PC-9 (cell line): ENCODE measurements around the gene ZNF385A. TPM values are rescaled to one million over a fixed set of nuclear protein-coding genes. Genes with fewer than 3 reads are reported as not detected.

Experiments used
- BruUV-seq: library from RNA; stranded (reverse); fragments of 400-500 nt; replicated peaks from 2 replicates; lab custom pipeline; 2021; lab: Mats Ljungman, UMichigan
- CTCF ChIA-PET: fragments of 300-600 bp; sonication (Branson Sonifier 250); formaldehyde crosslinking; loops from one replicate; lab custom pipeline; 2022; ENCODE audit warnings: antibody characterized with exemption; lab: Charles Lee
- POLR2A ChIA-PET: fragments of 300-600 bp; sonication (Branson Sonifier 250); formaldehyde crosslinking; loops from one replicate; lab custom pipeline; 2022; ENCODE audit warnings: antibody characterized with exemption; ENCODE audit not compliant: unreplicated experiment; lab: Charles Lee
- DNase-seq, 2 experiments: peaks; one replicate each; pipeline versions ENCODE4 v3.0.0 to v3.0.0-alpha.2; 2015 to 2022; ENCODE audit warnings: mixed read lengths in 1 of 2
- H2AFZ ChIP-seq: fragments of 200-600 bp; sonication (generic); 2 replicates; pipeline ENCODE4 v1.8.1; 2017; ENCODE audit warnings: antibody characterized with exemption
- H3F3A ChIP-seq: fragments of 200-600 bp; sonication (generic); 2 replicates; pipeline ENCODE4 v1.8.1; 2017; ENCODE audit warnings: antibody characterized with exemption, mild to moderate bottlenecking, low read depth; ENCODE audit not compliant: insufficient read depth
- H3K27ac ChIP-seq: fragments of 200-600 bp; sonication (generic); 2 replicates; pipeline ENCODE4 v1.6.1; 2016; ENCODE audit warnings: mixed run types
- H3K27me3 ChIP-seq: fragments of 200-600 bp; sonication (generic); 2 replicates; pipeline ENCODE4 v1.6.1; 2016; ENCODE audit warnings: low read depth, mixed run types; ENCODE audit not compliant: insufficient read depth
- H3K36me3 ChIP-seq: fragments of 200-600 bp; sonication (generic); 2 replicates; pipeline ENCODE4 v1.6.1; 2016; ENCODE audit warnings: low read depth, mixed run types
- H3K4me1 ChIP-seq: fragments of 200-600 bp; sonication (generic); replicated peaks from 2 replicates; pipeline ENCODE4 v1.6.1; 2016; ENCODE audit warnings: mixed run types; ENCODE audit not compliant: insufficient read depth
- H3K4me2 ChIP-seq: fragments of 200-600 bp; sonication (generic); 2 replicates; pipeline ENCODE4 v1.6.1; 2017; ENCODE audit warnings: mixed run types
- H3K4me3 ChIP-seq: fragments of 200-600 bp; sonication (generic); 2 replicates; pipeline ENCODE4 v1.6.1; 2016; ENCODE audit warnings: mixed run types
- H3K79me2 ChIP-seq: fragments of 200-600 bp; sonication (generic); 2 replicates; pipeline ENCODE4 v1.6.1; 2017; ENCODE audit warnings: low read depth, mixed run types
- H3K9me2 ChIP-seq: fragments of 200-600 bp; sonication (generic); 2 replicates; pipeline ENCODE4 v1.8.1; 2017; ENCODE audit warnings: mild to moderate bottlenecking; ENCODE audit not compliant: insufficient read depth
- H3K9me3 ChIP-seq: fragments of 200-600 bp; sonication (generic); 2 replicates; pipeline ENCODE4 v1.8.1; 2016; ENCODE audit warnings: low read depth; ENCODE audit not compliant: insufficient read depth
- H4K20me1 ChIP-seq: fragments of 200-600 bp; sonication (generic); 2 replicates; pipeline ENCODE4 v1.8.1; 2017; ENCODE audit not compliant: insufficient read depth
- CTCF ChIP-seq: fragments of 200-600 bp; sonication (generic); conservative IDR thresholded peaks from 2 replicates; pipeline ENCODE4 v1.6.1; 2017; ENCODE audit warnings: mixed run types, antibody characterized with exemption, mild to moderate bottlenecking, moderate library complexity
- EZH2 ChIP-seq: fragments of 200-600 bp; sonication (generic); IDR thresholded peaks from 2 replicates; pipeline ENCODE4 v1.8.0; 2017; ENCODE audit warnings: antibody characterized with exemption, low read depth
- intact Hi-C: fragments of 100-400 bp; cut with micrococcal nuclease; formaldehyde crosslinking; loops from one replicate; pipeline ENCODE4 v1.10.0; 2022; ENCODE audit not compliant: unreplicated experiment
- total RNA-seq: library from RNA; stranded (reverse); gene quantifications from 2 replicates; pipeline ENCODE4 v1.2.3, GENCODE V29; 2021

ZNF385A gene
- total RNA-seq, 1 experiment from 2014 or later: 17.2 TPM

- ChIA-PET CTCF (interaction anchor here (0.6 to 1.3 kb wide), 5 partner anchors 15 to 169 kb away, joined by 3 to 18 read pairs (median 4); no protein-coding TSS in a partner anchor), POLR2A (no interaction called here)
- peak; percentile 82 for TF ChIP-seq CTCF
- no peak for TF ChIP-seq EZH2
- H3K4me1 ChIP-seq: no peaks in the 10 kb centered on the region
- no peak overlapping the region for H3K4me3 ChIP-seq
- DNase-seq: peak in 1 of 2 experiments; percentile 43
- no peak overlapping the region for H2AFZ ChIP-seq
- H3K4me2 ChIP-seq: no peak overlapping the region
- no peaks in the 10 kb centered on the region for H3K9me3 ChIP-seq
- H3K79me2 ChIP-seq: no peaks in the 10 kb centered on the region
- no peaks in the 10 kb centered on the region for H3K27me3 ChIP-seq
- H4K20me1 ChIP-seq: no peaks in the 10 kb centered on the region; the same call in 1 of the 2 replicates
- no peaks in the 10 kb centered on the region for H3K9me2 ChIP-seq
- H3K36me3 ChIP-seq: no peaks in the 10 kb centered on the region
- intact Hi-C loops: no loop called here
- BruUV-seq: no TSS peak
- H3K27ac ChIP-seq: no peak overlapping the region
- H3F3A ChIP-seq: no peaks in the 10 kb centered on the region; the same call in 1 of the 2 replicates
These were observed 9.8 kb upstream of the ZNF385A start for GRCh38 chr12:54394281-54394719.

- no peak overlapping the region for H3K27ac ChIP-seq
- CTCF ChIA-PET: interaction anchor here (0.6 to 1.3 kb wide), 6 partner anchors 9 to 169 kb away, joined by 3 to 18 read pairs (median 4); partner anchors contain the start of gene ZNF385A
- TF ChIP-seq EZH2: no peak
- no peak for TF ChIP-seq CTCF
- BruUV-seq: no TSS peak
- H3K4me1 ChIP-seq: peaks cover 4% of the 10 kb centered on the region
- no peaks in the 10 kb centered on the region for H3K9me2 ChIP-seq
- peaks cover 2% of the 10 kb centered on the region; the same call in 1 of the 2 replicates for H3F3A ChIP-seq
- H3K27me3 ChIP-seq: no peaks in the 10 kb centered on the region
- H3K4me3 ChIP-seq: no peak overlapping the region
- DNase-seq: no peak
- POLR2A ChIA-PET: no interaction called here
- no peaks in the 10 kb centered on the region for H3K9me3 ChIP-seq
- H4K20me1 ChIP-seq: no peaks in the 10 kb centered on the region; the same call in 1 of the 2 replicates
- H3K4me2 ChIP-seq: no peak overlapping the region
- H2AFZ ChIP-seq: no peak overlapping the region
- no peaks in the 10 kb centered on the region for H3K79me2 ChIP-seq
- no peaks in the 10 kb centered on the region for H3K36me3 ChIP-seq
- intact Hi-C loops: no loop called here
These were observed 9.2 kb upstream of the ZNF385A start for GRCh38 chr12:54393743-54394142.

- TF ChIP-seq CTCF (no peak), EZH2 (no peak)
- Histone ChIP-seq H4K20me1 (no peaks in the 10 kb centered on the region; the same call in 1 of the 2 replicates), H2AFZ (no peak overlapping the region), H3K9me3 (no peaks in the 10 kb centered on the region), H3K4me2 (no peak overlapping the region), H3F3A (peaks cover 7% of the 10 kb centered on the region; the same call in 1 of the 2 replicates), H3K27me3 (no peaks in the 10 kb centered on the region), H3K9me2 (no peaks in the 10 kb centered on the region), H3K4me1 (peaks cover 9% of the 10 kb centered on the region), H3K4me3 (no peak overlapping the region), H3K27ac (no peak overlapping the region), H3K36me3 (no peaks in the 10 kb centered on the region), H3K79me2 (no peaks in the 10 kb centered on the region)
- ChIA-PET CTCF (interaction anchor here (0.6 to 1.3 kb wide), 6 partner anchors 9 to 168 kb away, joined by 3 to 18 read pairs (median 3); partner anchors contain the start of gene ZNF385A), POLR2A (no interaction called here)
- intact Hi-C loops: no loop called here
- no peak for DNase-seq
- BruUV-seq: no TSS peak
These were observed 8.7 kb upstream of the ZNF385A start for GRCh38 chr12:54393207-54393609.
